GM23338 (cell line): ENCODE results near the gene SPHK1. TPM values are rescaled to one million over a fixed set of nuclear protein-coding genes. Genes with fewer than 3 reads are reported as not detected.

Source experiments
- ATAC-seq: fragments of 200-7000 bp; cut with Tn5 transposase; 3 replicates; pipeline ENCODE4 v1.9.1; 2020
- DNase-seq: peaks from one replicate; pipeline ENCODE4 v3.0.0-alpha.2; 2015; ENCODE audit warnings: low spot score
- H2AFZ ChIP-seq: fragments of 200-600 bp; sonication (generic); 2 replicates; pipeline ENCODE4 v1.8.0; 2016; ENCODE audit warnings: antibody characterized with exemption, mild to moderate bottlenecking, moderate library complexity
- H3F3A ChIP-seq: fragments of 200-600 bp; sonication (generic); replicated peaks from 2 replicates; pipeline ENCODE4 v1.8.0; 2017; ENCODE audit warnings: antibody characterized with exemption, mixed run types, low read depth
- H3K27ac ChIP-seq: fragments of 200-600 bp; sonication (generic); 2 replicates; pipeline ENCODE4 v1.6.1; 2016; ENCODE audit warnings: low read depth
- H3K27me3 ChIP-seq: fragments of 200-600 bp; sonication (generic); 2 replicates; pipeline ENCODE4 v1.8.0; 2016; ENCODE audit warnings: mild to moderate bottlenecking, mixed run types, moderate library complexity; ENCODE audit not compliant: insufficient read depth
- H3K36me3 ChIP-seq: fragments of 200-600 bp; sonication (generic); 2 replicates; pipeline ENCODE4 v1.8.0; 2016; ENCODE audit warnings: mild to moderate bottlenecking; ENCODE audit not compliant: insufficient read depth
- H3K4me1 ChIP-seq: fragments of 200-600 bp; sonication (generic); 2 replicates; pipeline ENCODE4 v1.8.0; 2016; ENCODE audit warnings: mild to moderate bottlenecking, moderate library complexity; ENCODE audit not compliant: insufficient read depth
- H3K4me2 ChIP-seq: fragments of 200-600 bp; sonication (generic); 2 replicates; pipeline ENCODE4 v1.7.1; 2017; ENCODE audit warnings: mixed run types
- H3K4me3 ChIP-seq: fragments of 200-600 bp; sonication (generic); 2 replicates; pipeline ENCODE4 v1.6.1; 2016; ENCODE audit warnings: mixed run types
- H3K79me2 ChIP-seq: fragments of 200-600 bp; sonication (generic); replicated peaks from 2 replicates; pipeline ENCODE4 v1.8.0; 2017; ENCODE audit warnings: mild to moderate bottlenecking; ENCODE audit not compliant: insufficient read depth
- H3K9me2 ChIP-seq: fragments of 200-600 bp; sonication (generic); 2 replicates; pipeline ENCODE4 v1.8.0; 2017; ENCODE audit not compliant: insufficient read depth
- H4K20me1 ChIP-seq: fragments of 200-600 bp; sonication (generic); replicated peaks from 2 replicates; pipeline ENCODE4 v1.8.0; 2017; ENCODE audit warnings: mild to moderate bottlenecking; ENCODE audit not compliant: insufficient read depth
- H3K27ac Mint-ChIP-seq: 2 replicates; pipeline ENCODE4 v1.8.0; 2020; ENCODE audit warnings: inconsistent platforms, mild to moderate bottlenecking, moderate library complexity, mixed read lengths
- H3K27me3 Mint-ChIP-seq: 3 replicates; pipeline ENCODE4 v1.8.0; 2022; ENCODE audit warnings: low read depth, mild to moderate bottlenecking, moderate library complexity, mixed read lengths, inconsistent platforms; ENCODE audit not compliant: insufficient read depth, poor library complexity
- H3K36me3 Mint-ChIP-seq: 3 replicates; pipeline ENCODE4 v1.8.0; 2021; ENCODE audit warnings: low read depth, mild to moderate bottlenecking, inconsistent platforms, moderate library complexity, mixed read lengths
- H3K4me1 Mint-ChIP-seq: 3 replicates; pipeline ENCODE4 v1.8.0; 2020; ENCODE audit warnings: mild to moderate bottlenecking, inconsistent platforms, mixed read lengths
- H3K4me3 Mint-ChIP-seq: 3 replicates; pipeline ENCODE4 v1.8.0; 2021; ENCODE audit warnings: moderate library complexity, mild to moderate bottlenecking, inconsistent platforms, mixed read lengths
- H3K9me3 Mint-ChIP-seq: 3 replicates; pipeline ENCODE4 v1.8.0; 2020; ENCODE audit warnings: moderate library complexity, mild to moderate bottlenecking, inconsistent platforms, mixed read lengths
- CTCF ChIP-seq, 2 experiments: fragments of 200-600 bp in 1 of 2; sonication (generic) in 1 of 2; conservative IDR thresholded peaks; 2 replicates each; pipeline versions ENCODE4 v1.5.1 to v1.6.1; 2016 to 2017; ENCODE audit warnings: antibody characterized with exemption in 2 of 2, low read depth in 2 of 2, mild to moderate bottlenecking in 2 of 2, moderate library complexity in 1 of 2
- ETS1 ChIP-seq: IDR thresholded peaks from 2 replicates; pipeline ENCODE4 v1.6.1; 2016; ENCODE audit warnings: antibody characterized with exemption
- EZH2 ChIP-seq: fragments of 200-600 bp; sonication (generic); IDR thresholded peaks from one replicate; pipeline ENCODE4 v1.8.0; 2017; ENCODE audit warnings: antibody characterized with exemption, mild to moderate bottlenecking, low read depth; ENCODE audit not compliant: unreplicated experiment
- EZH2phosphoT487 ChIP-seq: fragments of 200-600 bp; sonication (generic); IDR thresholded peaks from one replicate; pipeline ENCODE4 v1.8.1; 2018; ENCODE audit warnings: antibody characterized with exemption; ENCODE audit not compliant: unreplicated experiment
- JUNB ChIP-seq: IDR thresholded peaks from one replicate; pipeline ENCODE4 v1.6.1; 2016; ENCODE audit warnings: antibody characterized with exemption; ENCODE audit not compliant: unreplicated experiment
- NANOG ChIP-seq: IDR thresholded peaks from 2 replicates; pipeline ENCODE4 v1.6.1; 2016; ENCODE audit warnings: antibody characterized with exemption, borderline replicate concordance
- POLR2AphosphoS5 ChIP-seq: IDR thresholded peaks from 2 replicates; pipeline ENCODE4 v1.6.1; 2016; ENCODE audit warnings: antibody characterized with exemption, low read depth
- STAT1 ChIP-seq: IDR thresholded peaks from one replicate; pipeline ENCODE4 v1.6.1; 2016; ENCODE audit warnings: antibody characterized with exemption; ENCODE audit not compliant: unreplicated experiment
- ZNF114 ChIP-seq: fragments of 250-450 bp; sonication (Bioruptor Pico); IDR thresholded peaks from 2 replicates; pipeline ENCODE4 v1.5.0; 2020; ENCODE audit warnings: mild to moderate bottlenecking, moderate library complexity
- ZNF331 ChIP-seq: fragments of 250-450 bp; sonication (Bioruptor Pico); IDR thresholded peaks from 2 replicates; pipeline ENCODE4 v1.5.0; 2020; ENCODE audit warnings: low read depth, mild to moderate bottlenecking, moderate library complexity
- polyA plus RNA-seq: library from polyadenylated mRNA; unstranded; fragments of >200 nt; fragmentation: Nextera tagmentation; extraction: Ambion mirVana; gene quantifications from 2 replicates; pipeline ENCODE4 v1.2.1, GENCODE V29; 2016
- total RNA-seq: library from RNA; depleted of rRNA; stranded (reverse); fragments of >200 nt; shearing (Covaris generic); gene quantifications from 2 replicates; pipeline ENCODE4 v1.2.3, GENCODE V29; 2014
- TF ChIP-seq, protein P1 (sequence below): IDR thresholded peaks from one replicate; pipeline ENCODE4 v1.6.1; 2018; ENCODE audit warnings: antibody characterized with exemption; ENCODE audit not compliant: unreplicated experiment

Gene SPHK1
- total and polyA plus RNA-seq, 2 experiments from 2014 or later, result 1.3 to 3.2 TPM

- peaks cover 54% of the 10 kb centered on the region for H3K36me3 Mint-ChIP-seq
- Histone ChIP-seq H3K9me2 (no peaks in the 10 kb centered on the region), H3K27ac (0 out of 2 replicates have a peak overlapping the region, but pooled peaks have one; percentile 14), H3K36me3 (peaks cover 30% of the 10 kb centered on the region), H4K20me1 (peaks cover 21% of the 10 kb centered on the region), H3K27me3 (no peaks in the 10 kb centered on the region), H3K79me2 (peaks cover 53% of the 10 kb centered on the region), H3K4me2 (no peak overlapping the region), H2AFZ (no peak overlapping the region), H3F3A (peaks cover 4% of the 10 kb centered on the region; the same call in 1 of the 2 replicates), H3K4me1 (no peaks in the 10 kb centered on the region), H3K4me3 (no peak overlapping the region)
- H3K4me3 Mint-ChIP-seq, result no peak overlapping the region
- no peak for DNase-seq
- peaks cover 20% of the 10 kb centered on the region for H3K4me1 Mint-ChIP-seq
- no peaks in the 10 kb centered on the region; the same call in 2 of the 3 replicates for H3K9me3 Mint-ChIP-seq
- ATAC-seq, result no peak
- H3K27ac Mint-ChIP-seq, result no peak overlapping the region
- H3K27me3 Mint-ChIP-seq, result peaks cover 9% of the 10 kb centered on the region
- TF ChIP-seq CTCF (conservative IDR thresholded peaks at IDR 0.05; ENCODE audit: low read depth in 2 of 2), result no peak
- TF ChIP-seq EZH2, result no peak
- TF ChIP-seq EZH2phosphoT487, result no peak
- no peak for TF ChIP-seq ZNF114
- no peak for TF ChIP-seq JUNB
- no peak for TF ChIP-seq NANOG
- TF ChIP-seq ZNF331 (CRISPR knock-in tag), result no peak
- no peak for TF ChIP-seq POLR2AphosphoS5
Measured at GRCh38 chr17:76405967-76406647, 21.7 kb downstream of the SPHK1 start.

DNA sequence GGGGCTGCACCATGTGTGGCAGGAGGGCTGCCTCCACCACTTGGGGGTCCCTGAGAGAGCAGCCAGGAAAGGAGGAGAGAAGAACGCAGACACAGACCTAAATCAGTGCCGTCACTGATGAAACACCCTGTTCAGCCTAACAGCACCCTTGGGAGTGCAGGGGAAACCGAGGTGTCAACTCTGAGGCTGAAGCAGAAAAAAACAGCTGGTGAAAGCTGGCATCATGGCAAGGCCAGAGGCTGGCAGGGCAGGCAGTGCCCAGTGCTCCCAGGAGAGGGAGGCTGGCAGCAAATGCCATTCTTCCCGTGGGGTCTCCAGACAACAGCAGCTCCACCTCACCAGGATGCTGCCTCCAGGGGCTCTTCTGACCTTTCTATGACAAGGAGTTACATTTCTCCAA lies 23.1 kb downstream of the SPHK1 start:
- Histone ChIP-seq H3F3A (peaks cover 4% of the 10 kb centered on the region; the same call in 1 of the 2 replicates), H3K36me3 (peaks cover 22% of the 10 kb centered on the region), H3K4me1 (no peaks in the 10 kb centered on the region), H4K20me1 (peaks cover 21% of the 10 kb centered on the region), H3K4me3 (no peak overlapping the region), H3K27me3 (no peaks in the 10 kb centered on the region), H3K4me2 (no peak overlapping the region), H3K27ac (no peak overlapping the region), H2AFZ (no peak overlapping the region), H3K79me2 (peaks cover 66% of the 10 kb centered on the region), H3K9me2 (no peaks in the 10 kb centered on the region)
- no peak for ATAC-seq
- Mint-ChIP-seq H3K27me3 (peaks cover 9% of the 10 kb centered on the region), H3K4me3 (no peak overlapping the region; the same call in 2 of the 3 replicates), H3K4me1 (peaks cover 20% of the 10 kb centered on the region), H3K27ac (peak overlapping the region; percentile 68; the same call in 1 of the 2 replicates), H3K9me3 (no peaks in the 10 kb centered on the region; the same call in 2 of the 3 replicates), H3K36me3 (peaks cover 42% of the 10 kb centered on the region)
- no peak for DNase-seq
- no peak for TF ChIP-seq ETS1
- TF ChIP-seq STAT1, result no peak
- TF ChIP-seq, protein P1, sequence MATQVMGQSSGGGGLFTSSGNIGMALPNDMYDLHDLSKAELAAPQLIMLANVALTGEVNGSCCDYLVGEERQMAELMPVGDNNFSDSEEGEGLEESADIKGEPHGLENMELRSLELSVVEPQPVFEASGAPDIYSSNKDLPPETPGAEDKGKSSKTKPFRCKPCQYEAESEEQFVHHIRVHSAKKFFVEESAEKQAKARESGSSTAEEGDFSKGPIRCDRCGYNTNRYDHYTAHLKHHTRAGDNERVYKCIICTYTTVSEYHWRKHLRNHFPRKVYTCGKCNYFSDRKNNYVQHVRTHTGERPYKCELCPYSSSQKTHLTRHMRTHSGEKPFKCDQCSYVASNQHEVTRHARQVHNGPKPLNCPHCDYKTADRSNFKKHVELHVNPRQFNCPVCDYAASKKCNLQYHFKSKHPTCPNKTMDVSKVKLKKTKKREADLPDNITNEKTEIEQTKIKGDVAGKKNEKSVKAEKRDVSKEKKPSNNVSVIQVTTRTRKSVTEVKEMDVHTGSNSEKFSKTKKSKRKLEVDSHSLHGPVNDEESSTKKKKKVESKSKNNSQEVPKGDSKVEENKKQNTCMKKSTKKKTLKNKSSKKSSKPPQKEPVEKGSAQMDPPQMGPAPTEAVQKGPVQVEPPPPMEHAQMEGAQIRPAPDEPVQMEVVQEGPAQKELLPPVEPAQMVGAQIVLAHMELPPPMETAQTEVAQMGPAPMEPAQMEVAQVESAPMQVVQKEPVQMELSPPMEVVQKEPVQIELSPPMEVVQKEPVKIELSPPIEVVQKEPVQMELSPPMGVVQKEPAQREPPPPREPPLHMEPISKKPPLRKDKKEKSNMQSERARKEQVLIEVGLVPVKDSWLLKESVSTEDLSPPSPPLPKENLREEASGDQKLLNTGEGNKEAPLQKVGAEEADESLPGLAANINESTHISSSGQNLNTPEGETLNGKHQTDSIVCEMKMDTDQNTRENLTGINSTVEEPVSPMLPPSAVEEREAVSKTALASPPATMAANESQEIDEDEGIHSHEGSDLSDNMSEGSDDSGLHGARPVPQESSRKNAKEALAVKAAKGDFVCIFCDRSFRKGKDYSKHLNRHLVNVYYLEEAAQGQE, result no peak
